Liver (tissue), 3 donors: Measurements from ENCODE around the gene DPH3.

Experiments used
- EGR1 ChIP-seq, 2 donors: IDR thresholded peaks; 2 replicates each; pipeline ENCODE4 v1.6.1; 2016 to 2018; ENCODE audit warnings: antibody characterized with exemption in 2 of 2, low read depth in 2 of 2
- GABPA ChIP-seq, 2 donors: IDR thresholded peaks in 1 of 2; conservative IDR thresholded peaks in 1 of 2; 2 replicates each; pipeline ENCODE4 v1.6.1; 2016; ENCODE audit warnings: antibody characterized with exemption in 2 of 2, mild to moderate bottlenecking in 1 of 2, moderate library complexity in 1 of 2
- JUND ChIP-seq, 2 donors: IDR thresholded peaks; 2 replicates each; pipeline ENCODE4 v1.6.1; 2016; ENCODE audit warnings: antibody characterized with exemption in 2 of 2
- RAD21 ChIP-seq, 2 donors: IDR thresholded peaks; 2 replicates each; pipeline ENCODE4 v1.6.1; 2016; ENCODE audit warnings: antibody characterized with exemption in 2 of 2, mild to moderate bottlenecking in 2 of 2
- RXRA ChIP-seq, 2 donors: IDR thresholded peaks; 2 replicates each; pipeline ENCODE4 v1.6.1; 2017 to 2018; ENCODE audit warnings: antibody characterized with exemption in 2 of 2, mild to moderate bottlenecking in 1 of 2
- TF ChIP-seq, protein P1 (sequence below): fragments of 150-350 bp; IDR thresholded peaks from 2 replicates; pipeline ENCODE4 v1.5.1; 2017; ENCODE audit warnings: improper control_type of control experiment, low read depth, low read length; ENCODE audit not compliant: missing input control
- TF ChIP-seq, protein P2 (sequence below): IDR thresholded peaks from 2 replicates; pipeline ENCODE4 v1.6.1; 2016; ENCODE audit warnings: antibody characterized with exemption
- donor health status: healthy.
- donor health status: healthy.

DNA sequence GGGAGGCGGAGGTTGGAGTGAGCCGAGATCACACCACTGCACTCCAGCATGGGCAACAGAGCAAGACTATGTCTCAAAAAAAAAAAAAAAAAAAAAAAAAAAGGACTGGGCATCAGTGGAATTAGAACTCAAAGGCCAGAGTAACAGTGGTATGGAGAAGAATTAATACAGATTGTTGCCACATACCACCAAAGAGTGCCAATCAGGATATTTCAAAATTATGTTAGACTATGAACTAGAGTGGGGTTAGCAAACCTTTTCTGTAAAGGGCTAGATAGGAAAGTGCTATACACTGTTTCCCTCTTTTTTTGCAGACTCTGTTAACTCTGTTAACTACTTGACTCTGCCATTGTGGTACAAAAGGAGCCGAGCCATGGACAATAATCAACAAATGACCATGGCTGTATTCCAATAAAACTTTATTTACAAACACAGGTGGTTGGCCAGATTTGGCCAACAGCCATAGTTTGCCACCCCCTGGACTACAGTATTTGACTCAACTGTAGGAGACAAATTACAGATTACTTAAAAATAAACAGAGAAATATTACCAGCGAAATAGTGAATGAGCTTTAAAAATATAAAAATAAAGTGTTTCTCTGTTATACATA lies 28.6 kb downstream of the DPH3 start:
- no peak for TF ChIP-seq EGR1 (IDR thresholded peaks at IDR 0.05; ENCODE audit: low read depth in 2 of 2)
- TF ChIP-seq JUND (IDR thresholded peaks at IDR 0.05), result no peak
- no peak for TF ChIP-seq GABPA (IDR thresholded peaks at IDR 0.05 in 1 of 2, conservative IDR thresholded peaks at IDR 0.05 in 1 of 2)
- TF ChIP-seq, protein P1, sequence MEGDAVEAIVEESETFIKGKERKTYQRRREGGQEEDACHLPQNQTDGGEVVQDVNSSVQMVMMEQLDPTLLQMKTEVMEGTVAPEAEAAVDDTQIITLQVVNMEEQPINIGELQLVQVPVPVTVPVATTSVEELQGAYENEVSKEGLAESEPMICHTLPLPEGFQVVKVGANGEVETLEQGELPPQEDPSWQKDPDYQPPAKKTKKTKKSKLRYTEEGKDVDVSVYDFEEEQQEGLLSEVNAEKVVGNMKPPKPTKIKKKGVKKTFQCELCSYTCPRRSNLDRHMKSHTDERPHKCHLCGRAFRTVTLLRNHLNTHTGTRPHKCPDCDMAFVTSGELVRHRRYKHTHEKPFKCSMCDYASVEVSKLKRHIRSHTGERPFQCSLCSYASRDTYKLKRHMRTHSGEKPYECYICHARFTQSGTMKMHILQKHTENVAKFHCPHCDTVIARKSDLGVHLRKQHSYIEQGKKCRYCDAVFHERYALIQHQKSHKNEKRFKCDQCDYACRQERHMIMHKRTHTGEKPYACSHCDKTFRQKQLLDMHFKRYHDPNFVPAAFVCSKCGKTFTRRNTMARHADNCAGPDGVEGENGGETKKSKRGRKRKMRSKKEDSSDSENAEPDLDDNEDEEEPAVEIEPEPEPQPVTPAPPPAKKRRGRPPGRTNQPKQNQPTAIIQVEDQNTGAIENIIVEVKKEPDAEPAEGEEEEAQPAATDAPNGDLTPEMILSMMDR, result no peak
- TF ChIP-seq, protein P2, sequence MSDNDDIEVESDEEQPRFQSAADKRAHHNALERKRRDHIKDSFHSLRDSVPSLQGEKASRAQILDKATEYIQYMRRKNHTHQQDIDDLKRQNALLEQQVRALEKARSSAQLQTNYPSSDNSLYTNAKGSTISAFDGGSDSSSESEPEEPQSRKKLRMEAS, result no peak
- peak in 1 of 2 donors; percentile 45 for TF ChIP-seq RXRA (IDR thresholded peaks at IDR 0.05)
- TF ChIP-seq RAD21 (IDR thresholded peaks at IDR 0.05), result no peak
